ENCODE data around the gene SRRM4. TPM values are rescaled to one million over a fixed set of nuclear protein-coding genes. Genes with fewer than 3 reads are reported as not detected.

SRRM4 gene
- total RNA-seq, 1 experiment from 2014 or later, result 0.02 TPM

- Histone ChIP-seq H3K79me2 (ENCODE audit: insufficient read depth, low read length) (no peaks in the 10 kb centered on the region), H3K9me3 (ENCODE audit: control insufficient read depth in 1 of 2, insufficient read depth in 1 of 2, low read depth in 1 of 2, low read length in 2 of 2) (no peaks in the 10 kb centered on the region), H3K9me2 (ENCODE audit: insufficient read depth) (no peaks in the 10 kb centered on the region), H3K4me1 (ENCODE audit: control insufficient read depth in 1 of 2, insufficient read depth in 2 of 2, low read length in 2 of 2) (no peaks in the 10 kb centered on the region), H3K9ac (ENCODE audit: low read length) (no peak overlapping the region), H4K20me1 (ENCODE audit: insufficient read depth) (no peaks in the 10 kb centered on the region), H3K4me3 (replicated peaks in 1 of 2; ENCODE audit: low read depth in 1 of 2, low read length in 2 of 2) (no peak overlapping the region), H3K4me2 (ENCODE audit: low read length) (no peak overlapping the region), H3K27me3 (ENCODE audit: insufficient read depth, low read length) (no peaks in the 10 kb centered on the region), H3K36me3 (ENCODE audit: control insufficient read depth in 1 of 2, insufficient read depth in 2 of 2, low read length in 2 of 2) (no peaks in the 10 kb centered on the region), H2AFZ (ENCODE audit: low read depth, low read length, poor library complexity, severe bottlenecking) (no peak overlapping the region), H3K27ac (ENCODE audit: low read depth, low read length) (no peak overlapping the region)
- ChIA-PET CTCF (no interaction called here), RAD21 (ENCODE audit: low non-redundant PET in 1 of 2, low total read pairs in 2 of 2, uncharacterized antibody in 2 of 2, unreplicated experiment in 2 of 2) (no interaction called here), POLR2A (no interaction called here)
- DNase-seq (ENCODE audit: low read depth, low spot score) (no peak), ATAC-seq (no peak)
- TF ChIP-seq RAD21 (IDR thresholded peaks at IDR 0.05; ENCODE audit: low read depth), result no peak
- TF ChIP-seq, protein P1, sequence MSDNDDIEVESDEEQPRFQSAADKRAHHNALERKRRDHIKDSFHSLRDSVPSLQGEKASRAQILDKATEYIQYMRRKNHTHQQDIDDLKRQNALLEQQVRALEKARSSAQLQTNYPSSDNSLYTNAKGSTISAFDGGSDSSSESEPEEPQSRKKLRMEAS (IDR thresholded peaks at IDR 0.05), result no peak
- no peak for TF ChIP-seq POLR2A (IDR thresholded peaks at IDR 0.05; ENCODE audit: borderline replicate concordance, extremely low read depth, insufficient read depth, insufficient read length)
- TF ChIP-seq CBX3 (IDR thresholded peaks at IDR 0.05; ENCODE audit: low read depth), result no peak
- no peak for TF ChIP-seq YY1 (IDR thresholded peaks at IDR 0.05; ENCODE audit: extremely low read depth, insufficient replicate concordance, low read depth, low read length)
- no peak for TF ChIP-seq EGR1 (IDR thresholded peaks at IDR 0.05; ENCODE audit: low read depth)
- TF ChIP-seq POLR2AphosphoS5 (IDR thresholded peaks at IDR 0.05; ENCODE audit: low read depth, low read length), result no peak
- TF ChIP-seq EZH2phosphoT487 (IDR thresholded peaks at IDR 0.05; ENCODE audit: borderline replicate concordance), result no peak
- no peak for TF ChIP-seq TCF7L2 (IDR thresholded peaks at IDR 0.05; ENCODE audit: borderline replicate concordance, extremely low read depth, insufficient read depth, insufficient read length)
- TF ChIP-seq CEBPB (IDR thresholded peaks at IDR 0.05; ENCODE audit: low read depth), result no peak
- TF ChIP-seq SRF (IDR thresholded peaks at IDR 0.05; ENCODE audit: low read depth), result no peak
- no peak for TF ChIP-seq SIN3A (IDR thresholded peaks at IDR 0.05; ENCODE audit: low read depth)
- TF ChIP-seq ZFX (IDR thresholded peaks at IDR 0.05), result no peak
- no peak for TF ChIP-seq ZNF274 (IDR thresholded peaks at IDR 0.05; ENCODE audit: low read depth, low read length)
- no peak for TF ChIP-seq JUND (IDR thresholded peaks at IDR 0.05)
- TF ChIP-seq EZH2 (IDR thresholded peaks at IDR 0.05), result no peak
- TF ChIP-seq, protein P2, sequence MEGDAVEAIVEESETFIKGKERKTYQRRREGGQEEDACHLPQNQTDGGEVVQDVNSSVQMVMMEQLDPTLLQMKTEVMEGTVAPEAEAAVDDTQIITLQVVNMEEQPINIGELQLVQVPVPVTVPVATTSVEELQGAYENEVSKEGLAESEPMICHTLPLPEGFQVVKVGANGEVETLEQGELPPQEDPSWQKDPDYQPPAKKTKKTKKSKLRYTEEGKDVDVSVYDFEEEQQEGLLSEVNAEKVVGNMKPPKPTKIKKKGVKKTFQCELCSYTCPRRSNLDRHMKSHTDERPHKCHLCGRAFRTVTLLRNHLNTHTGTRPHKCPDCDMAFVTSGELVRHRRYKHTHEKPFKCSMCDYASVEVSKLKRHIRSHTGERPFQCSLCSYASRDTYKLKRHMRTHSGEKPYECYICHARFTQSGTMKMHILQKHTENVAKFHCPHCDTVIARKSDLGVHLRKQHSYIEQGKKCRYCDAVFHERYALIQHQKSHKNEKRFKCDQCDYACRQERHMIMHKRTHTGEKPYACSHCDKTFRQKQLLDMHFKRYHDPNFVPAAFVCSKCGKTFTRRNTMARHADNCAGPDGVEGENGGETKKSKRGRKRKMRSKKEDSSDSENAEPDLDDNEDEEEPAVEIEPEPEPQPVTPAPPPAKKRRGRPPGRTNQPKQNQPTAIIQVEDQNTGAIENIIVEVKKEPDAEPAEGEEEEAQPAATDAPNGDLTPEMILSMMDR (IDR thresholded peaks at IDR 0.05 in 2 of 3, conservative IDR thresholded peaks at IDR 0.05 in 1 of 3; ENCODE audit: borderline replicate concordance in 1 of 3, insufficient read depth in 1 of 3, low read depth in 2 of 3, low read length in 2 of 3), result no peak
- TF ChIP-seq ZBTB33 (IDR thresholded peaks at IDR 0.05; ENCODE audit: extremely low read depth, insufficient replicate concordance, low read length), result no peak
- TF ChIP-seq SP1 (IDR thresholded peaks at IDR 0.05; ENCODE audit: low read depth), result no peak
- no peak for TF ChIP-seq ATF3 (IDR thresholded peaks at IDR 0.05)
- BruUV-seq (replicated peaks), result no TSS peak
- intact Hi-C loops (cut with micrococcal nuclease), result loop anchor here (10.0 kb wide), 1 partner anchor 572 kb away; no protein-coding TSS in a partner anchor
Measured at GRCh38 chr12:118972982-118973381, 8.4 kb upstream of the SRRM4 start.

All from HCT116 (cell line).